Keratinocyte (primary cell): ENCODE results near the gene PCDHGC5. TPM values are rescaled to one million over a fixed set of nuclear protein-coding genes. Genes with fewer than 3 reads are reported as not detected.
A peak's percentile ranks its signal among the peaks of the same experiment; 100 is the strongest.

Experiments used
- DNase-seq: peaks from one replicate; pipeline ENCODE4 v3.0.0-alpha.2; 2011; ENCODE audit warnings: low read depth, missing footprints, low spot score
- FAIRE-seq: peaks from 2 replicates; lab custom pipeline; 2011; peaks lifted over from hg19 to GRCh38; lab: Jason Lieb, UNC
- H2AFZ ChIP-seq: 2 replicates; pipeline ENCODE4 v1.6.0; 2012; ENCODE audit warnings: low read length, control low read depth, inconsistent platforms; ENCODE audit not compliant: control insufficient read depth
- H3K27ac ChIP-seq: 2 replicates; pipeline ENCODE4 v1.5.1; 2011; ENCODE audit warnings: low read length; ENCODE audit not compliant: control insufficient read depth, insufficient read depth
- H3K27me3 ChIP-seq: 3 replicates; pipeline ENCODE4 v1.6.0; 2011; ENCODE audit warnings: low read length; ENCODE audit not compliant: control insufficient read depth, insufficient read depth; ENCODE audit errors: extremely low read depth
- H3K36me3 ChIP-seq, 2 experiments: 2 replicates in 1 of 2; 3 replicates in 1 of 2; pipeline ENCODE4 v1.5.1; 2011; ENCODE audit warnings: low read length in 2 of 2, mild to moderate bottlenecking in 1 of 2; ENCODE audit not compliant: control insufficient read depth in 2 of 2, insufficient read depth in 2 of 2; ENCODE audit errors: extremely low read depth in 1 of 2
- H3K4me1 ChIP-seq: 3 replicates; pipeline ENCODE4 v1.5.1; 2011; ENCODE audit warnings: low read length; ENCODE audit not compliant: control insufficient read depth, insufficient read depth; ENCODE audit errors: extremely low read depth
- H3K4me2 ChIP-seq: 3 replicates; pipeline ENCODE4 v1.6.0; 2011; ENCODE audit warnings: low read depth, low read length; ENCODE audit not compliant: control insufficient read depth, insufficient read depth; ENCODE audit errors: extremely low read depth
- H3K4me3 ChIP-seq, 3 experiments: fragments of 200-600 bp in 1 of 3; sonication (generic) in 1 of 3; 2 replicates in 2 of 3; 3 replicates in 1 of 3; pipeline ENCODE4 v1.5.1; 2011 to 2016; ENCODE audit warnings: low read length in 3 of 3, mild to moderate bottlenecking in 3 of 3, control low read depth in 2 of 3, inconsistent platforms in 1 of 3, low read depth in 1 of 3, mixed read lengths in 1 of 3, mixed run types in 1 of 3, moderate library complexity in 1 of 3; ENCODE audit not compliant: control insufficient read depth in 2 of 3, insufficient read depth in 2 of 3; ENCODE audit errors: extremely low read depth in 1 of 3
- H3K79me2 ChIP-seq: 2 replicates; pipeline ENCODE4 v1.6.0; 2012; ENCODE audit warnings: low read length; ENCODE audit not compliant: control insufficient read depth, insufficient read depth
- H3K9ac ChIP-seq: 3 replicates; pipeline ENCODE4 v1.6.0; 2011; ENCODE audit warnings: low read length; ENCODE audit not compliant: control insufficient read depth, insufficient read depth; ENCODE audit errors: extremely low read depth
- H3K9me1 ChIP-seq: 3 replicates; pipeline ENCODE4 v1.6.0; 2011; ENCODE audit warnings: low read length; ENCODE audit not compliant: control insufficient read depth, insufficient read depth; ENCODE audit errors: extremely low read depth
- H3K9me3 ChIP-seq: 2 replicates; pipeline ENCODE4 v1.5.1; 2012; ENCODE audit warnings: low read depth, low read length; ENCODE audit not compliant: control insufficient read depth
- H4K20me1 ChIP-seq: 3 replicates; pipeline ENCODE4 v1.6.0; 2011; ENCODE audit warnings: low read length; ENCODE audit not compliant: control insufficient read depth, insufficient read depth; ENCODE audit errors: extremely low read depth
- EZH2 ChIP-seq: IDR thresholded peaks from one replicate; pipeline ENCODE4 v1.6.1; 2012; ENCODE audit warnings: inconsistent platforms, mild to moderate bottlenecking, low read length, moderate library complexity
- dilution Hi-C: fragments of 300-500 bp; cut with MboI; formaldehyde crosslinking; loops from one replicate; pipeline ENCODE4 v1.7.0; 2020; ENCODE audit warnings: low sequenced_read_pairs; ENCODE audit not compliant: extremely low pct_ligation_motif_present
- polyA plus RNA-seq, 5 experiments: library from polyadenylated mRNA; depleted of rRNA in 3 of 5; stranded (reverse) in 3 of 5; stranded (forward) in 1 of 5; unstranded in 1 of 5; fragments of >200 nt; gene quantifications; 1 replicate in 1 of 5; 2 replicates in 3 of 5; 3 replicates in 1 of 5; pipeline versions ENCODE4 v1.2.1 to v1.2.3, GENCODE V29; 2011 to 2012; ENCODE audit warnings: missing spikeins in 2 of 5, low read depth in 1 of 5, low replicate concordance in 1 of 5
- TF ChIP-seq, protein P1 (sequence below), 3 experiments: IDR thresholded peaks in 1 of 3; conservative IDR thresholded peaks in 1 of 3; optimal IDR thresholded peaks in 1 of 3; 2 replicates in 2 of 3; 3 replicates in 1 of 3; pipeline versions ENCODE3 to v1.5.1; 2011; ENCODE audit warnings: low read length in 3 of 3, mild to moderate bottlenecking in 3 of 3, moderate library complexity in 2 of 3, control low read depth in 1 of 3, inconsistent platforms in 1 of 3; ENCODE audit not compliant: insufficient read depth in 2 of 3; ENCODE audit errors: extremely low read depth in 1 of 3

The PCDHGC5 gene
- polyA plus RNA-seq, 1 donor (not counting 4 experiments of a cell fraction or from before 2014, with no cell fraction given), result 0.77 TPM

DNA sequence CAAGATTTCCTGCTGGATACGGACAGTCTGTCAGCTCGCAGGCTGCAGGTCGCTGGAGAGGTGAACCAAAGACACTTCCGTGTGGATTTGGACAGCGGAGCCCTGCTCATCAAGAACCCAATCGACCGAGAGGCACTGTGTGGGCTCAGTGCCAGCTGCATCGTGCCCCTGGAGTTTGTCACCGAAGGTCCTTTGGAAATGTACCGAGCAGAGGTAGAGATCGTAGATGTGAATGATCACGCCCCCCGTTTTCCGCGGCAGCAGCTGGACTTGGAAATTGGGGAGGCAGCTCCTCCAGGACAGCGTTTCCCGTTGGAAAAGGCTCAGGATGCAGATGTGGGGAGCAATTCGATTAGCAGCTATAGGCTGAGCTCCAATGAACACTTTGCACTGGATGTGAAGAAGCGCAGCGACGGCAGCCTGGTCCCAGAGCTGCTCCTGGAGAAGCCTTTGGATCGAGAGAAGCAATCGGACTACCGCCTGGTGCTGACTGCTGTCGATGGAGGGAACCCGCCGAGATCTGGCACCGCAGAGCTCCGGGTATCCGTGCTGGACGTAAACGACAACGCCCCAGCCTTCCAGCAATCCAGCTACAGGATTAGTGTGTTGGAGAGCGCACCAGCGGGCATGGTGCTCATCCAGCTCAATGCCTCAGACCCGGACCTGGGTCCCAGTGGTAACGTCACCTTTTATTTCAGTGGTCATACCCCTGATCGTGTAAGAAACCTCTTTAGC lies 3.4 kb upstream of the PCDHGC5 start:
- dilution Hi-C loops, result no loop called here
- Histone ChIP-seq H2AFZ (no peak overlapping the region), H3K27me3 (no peaks in the 10 kb centered on the region), H3K79me2 (no peaks in the 10 kb centered on the region), H3K4me2 (peak overlapping the region; percentile 69), H3K4me1 (peaks cover 21% of the 10 kb centered on the region), H3K4me3 (peak overlapping the region in 1 of 3 experiments; percentile 34), H3K9me3 (no peaks in the 10 kb centered on the region), H3K36me3 (peaks cover 0 to 3% of the 10 kb centered on the region in 2 experiments), H3K27ac (no peak overlapping the region), H4K20me1 (no peaks in the 10 kb centered on the region), H3K9ac (no peak overlapping the region), H3K9me1 (no peaks in the 10 kb centered on the region)
- no peak for FAIRE-seq
- TF ChIP-seq, protein P1, sequence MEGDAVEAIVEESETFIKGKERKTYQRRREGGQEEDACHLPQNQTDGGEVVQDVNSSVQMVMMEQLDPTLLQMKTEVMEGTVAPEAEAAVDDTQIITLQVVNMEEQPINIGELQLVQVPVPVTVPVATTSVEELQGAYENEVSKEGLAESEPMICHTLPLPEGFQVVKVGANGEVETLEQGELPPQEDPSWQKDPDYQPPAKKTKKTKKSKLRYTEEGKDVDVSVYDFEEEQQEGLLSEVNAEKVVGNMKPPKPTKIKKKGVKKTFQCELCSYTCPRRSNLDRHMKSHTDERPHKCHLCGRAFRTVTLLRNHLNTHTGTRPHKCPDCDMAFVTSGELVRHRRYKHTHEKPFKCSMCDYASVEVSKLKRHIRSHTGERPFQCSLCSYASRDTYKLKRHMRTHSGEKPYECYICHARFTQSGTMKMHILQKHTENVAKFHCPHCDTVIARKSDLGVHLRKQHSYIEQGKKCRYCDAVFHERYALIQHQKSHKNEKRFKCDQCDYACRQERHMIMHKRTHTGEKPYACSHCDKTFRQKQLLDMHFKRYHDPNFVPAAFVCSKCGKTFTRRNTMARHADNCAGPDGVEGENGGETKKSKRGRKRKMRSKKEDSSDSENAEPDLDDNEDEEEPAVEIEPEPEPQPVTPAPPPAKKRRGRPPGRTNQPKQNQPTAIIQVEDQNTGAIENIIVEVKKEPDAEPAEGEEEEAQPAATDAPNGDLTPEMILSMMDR (optimal IDR thresholded peaks at IDR 0.05 in 1 of 3, IDR thresholded peaks at IDR 0.05 in 1 of 3, conservative IDR thresholded peaks at IDR 0.05 in 1 of 3; ENCODE audit: extremely low read depth in 1 of 3, insufficient read depth in 2 of 3, low read length in 3 of 3), result no peak
- no peak for TF ChIP-seq EZH2
- DNase-seq, result no peak

DNA sequence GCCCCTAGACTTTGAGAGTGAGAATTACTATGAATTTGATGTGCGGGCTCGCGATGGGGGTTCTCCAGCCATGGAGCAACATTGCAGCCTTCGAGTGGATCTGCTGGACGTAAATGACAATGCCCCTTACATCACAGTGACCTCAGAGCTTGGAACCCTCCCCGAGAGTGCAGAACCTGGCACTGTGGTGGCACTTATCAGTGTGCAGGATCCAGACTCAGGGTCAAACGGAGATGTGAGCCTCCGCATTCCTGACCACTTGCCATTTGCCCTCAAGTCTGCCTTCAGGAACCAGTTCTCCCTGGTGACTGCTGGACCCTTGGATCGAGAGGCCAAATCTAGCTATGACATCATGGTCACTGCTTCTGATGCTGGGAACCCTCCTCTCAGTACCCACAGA lies 2.8 kb upstream of the PCDHGC5 start:
- Histone ChIP-seq H3K36me3 (peaks cover 0 to 3% of the 10 kb centered on the region in 2 experiments), H3K9me1 (no peaks in the 10 kb centered on the region), H3K27me3 (no peaks in the 10 kb centered on the region), H3K4me1 (peaks cover 21% of the 10 kb centered on the region), H3K4me3 (no peak overlapping the region), H3K4me2 (no peak overlapping the region), H4K20me1 (no peaks in the 10 kb centered on the region), H3K9ac (no peak overlapping the region), H2AFZ (no peak overlapping the region), H3K79me2 (no peaks in the 10 kb centered on the region), H3K27ac (no peak overlapping the region), H3K9me3 (no peaks in the 10 kb centered on the region)
- FAIRE-seq, result no peak
- DNase-seq, result no peak
- TF ChIP-seq, protein P1 (optimal IDR thresholded peaks at IDR 0.05 in 1 of 3, IDR thresholded peaks at IDR 0.05 in 1 of 3, conservative IDR thresholded peaks at IDR 0.05 in 1 of 3; ENCODE audit: extremely low read depth in 1 of 3, insufficient read depth in 2 of 3, low read length in 3 of 3), result no peak
- dilution Hi-C loops, result no loop called here
